HepG2 (cell line): ENCODE measurements around the gene ZFP36. TPM values are rescaled to one million over a fixed set of nuclear protein-coding genes. Genes with fewer than 3 reads are reported as not detected.

Experiments
- FLYWCH1 ChIP-seq: sonication (generic); formaldehyde crosslinking; IDR thresholded peaks from 2 replicates; pipeline ENCODE4 v1.8.1; 2023; ENCODE audit warnings: mild to moderate bottlenecking, missing genetic modification reagents
- HIVEP1 ChIP-seq: sonication (generic); formaldehyde crosslinking; IDR thresholded peaks from 2 replicates; pipeline ENCODE4 v1.4.0; 2020; ENCODE audit warnings: mild to moderate bottlenecking, missing genetic modification reagents
- HNRNPK ChIP-seq: fragments of 200-400 bp; formaldehyde crosslinking; IDR thresholded peaks from 2 replicates; pipeline ENCODE4 v1.6.1; 2018; ENCODE audit warnings: low read length, low read depth, moderate library complexity, mild to moderate bottlenecking; ENCODE audit not compliant: poor library complexity, severe bottlenecking
- KLF12 ChIP-seq: sonication (generic); formaldehyde crosslinking; IDR thresholded peaks from 2 replicates; pipeline ENCODE4 v1.4.0; 2020; ENCODE audit warnings: missing genetic modification reagents, borderline replicate concordance
- MED1 ChIP-seq: sonication (generic); formaldehyde crosslinking; IDR thresholded peaks from 2 replicates; pipeline ENCODE4 v1.4.0; 2020; ENCODE audit warnings: missing genetic modification reagents
- REPIN1 ChIP-seq: sonication (generic); formaldehyde crosslinking; IDR thresholded peaks from 2 replicates; pipeline ENCODE4 v1.8.0; 2022; ENCODE audit warnings: missing genetic modification reagents, low read depth, mild to moderate bottlenecking, borderline replicate concordance
- SOX6 ChIP-seq, 2 experiments: fragments of 450-650 bp in 1 of 2; sonication (generic) in 1 of 2; formaldehyde crosslinking in 1 of 2; IDR thresholded peaks; 2 replicates each; pipeline versions ENCODE4 v1.4.0 to v1.6.1; 2017 to 2020; ENCODE audit warnings: antibody characterized with exemption in 1 of 2, mild to moderate bottlenecking in 1 of 2, missing genetic modification reagents in 1 of 2
- ZNF510 ChIP-seq: sonication (generic); formaldehyde crosslinking; IDR thresholded peaks from 2 replicates; pipeline ENCODE4 v1.4.0; 2020; ENCODE audit warnings: low read depth, mild to moderate bottlenecking, missing genetic modification reagents
- ZNF766 ChIP-seq: sonication (generic); formaldehyde crosslinking; IDR thresholded peaks from 2 replicates; pipeline ENCODE4 v1.5.0; 2020; ENCODE audit warnings: missing genetic modification reagents, borderline replicate concordance
- ZSCAN25 ChIP-seq: sonication (generic); formaldehyde crosslinking; IDR thresholded peaks from 2 replicates; pipeline ENCODE4 v1.8.0; 2022; ENCODE audit warnings: mild to moderate bottlenecking, missing genetic modification reagents
- polyA plus RNA-seq, 8 experiments: library from polyadenylated mRNA; depleted of rRNA in 3 of 8; stranded (reverse) in 7 of 8; unstranded in 1 of 8; fragments of >200 nt; fragmentation: Illumina TruSeq in 4 of 8; extraction: Trizol in 4 of 8; gene quantifications; 2 replicates each; pipeline versions ENCODE4 v1.2.1 to v1.2.3, GENCODE V29; 2011 to 2016; ENCODE audit warnings: low read depth in 4 of 8, missing spikeins in 1 of 8, mixed read lengths in 1 of 8; ENCODE audit not compliant: insufficient read depth in 1 of 8
- total RNA-seq, 5 experiments: library from RNA; depleted of rRNA; stranded (reverse); fragments of >200 nt; fragmentation: Illumina TruSeq; extraction: Trizol; gene quantifications; 2 replicates each; pipeline ENCODE4 v1.2.3, GENCODE V29; 2016; ENCODE audit warnings: low read depth in 1 of 5
- TF ChIP-seq, protein P1 (sequence below): sonication (generic); formaldehyde crosslinking; IDR thresholded peaks from 2 replicates; pipeline ENCODE4 v1.8.1; 2023; ENCODE audit warnings: mild to moderate bottlenecking, missing genetic modification reagents
- TF ChIP-seq, protein P2 (sequence below): sonication (generic); formaldehyde crosslinking; IDR thresholded peaks from 2 replicates; pipeline ENCODE4 v1.4.0; 2020; ENCODE audit warnings: missing genetic modification reagents
- TF ChIP-seq, protein P3 (sequence below): sonication (generic); formaldehyde crosslinking; IDR thresholded peaks from 2 replicates; pipeline ENCODE4 v1.8.0; 2022; ENCODE audit warnings: mild to moderate bottlenecking, missing genetic modification reagents; ENCODE audit not compliant: insufficient replicate concordance
- TF ChIP-seq, protein P4 (sequence below): sonication (generic); formaldehyde crosslinking; IDR thresholded peaks from 2 replicates; pipeline ENCODE4 v1.4.0; 2020; ENCODE audit warnings: mild to moderate bottlenecking, missing genetic modification reagents
- TF ChIP-seq, protein P5 (sequence below): sonication (generic); formaldehyde crosslinking; IDR thresholded peaks from 2 replicates; pipeline ENCODE4 v1.5.0; 2020; ENCODE audit warnings: missing genetic modification reagents

The ZFP36 gene
- total and polyA plus RNA-seq, 2 of the 13 experiments (the other 11 are each of a cell fraction or from before 2014, with no cell fraction given) = 1.4 to 1.7 TPM

DNA sequence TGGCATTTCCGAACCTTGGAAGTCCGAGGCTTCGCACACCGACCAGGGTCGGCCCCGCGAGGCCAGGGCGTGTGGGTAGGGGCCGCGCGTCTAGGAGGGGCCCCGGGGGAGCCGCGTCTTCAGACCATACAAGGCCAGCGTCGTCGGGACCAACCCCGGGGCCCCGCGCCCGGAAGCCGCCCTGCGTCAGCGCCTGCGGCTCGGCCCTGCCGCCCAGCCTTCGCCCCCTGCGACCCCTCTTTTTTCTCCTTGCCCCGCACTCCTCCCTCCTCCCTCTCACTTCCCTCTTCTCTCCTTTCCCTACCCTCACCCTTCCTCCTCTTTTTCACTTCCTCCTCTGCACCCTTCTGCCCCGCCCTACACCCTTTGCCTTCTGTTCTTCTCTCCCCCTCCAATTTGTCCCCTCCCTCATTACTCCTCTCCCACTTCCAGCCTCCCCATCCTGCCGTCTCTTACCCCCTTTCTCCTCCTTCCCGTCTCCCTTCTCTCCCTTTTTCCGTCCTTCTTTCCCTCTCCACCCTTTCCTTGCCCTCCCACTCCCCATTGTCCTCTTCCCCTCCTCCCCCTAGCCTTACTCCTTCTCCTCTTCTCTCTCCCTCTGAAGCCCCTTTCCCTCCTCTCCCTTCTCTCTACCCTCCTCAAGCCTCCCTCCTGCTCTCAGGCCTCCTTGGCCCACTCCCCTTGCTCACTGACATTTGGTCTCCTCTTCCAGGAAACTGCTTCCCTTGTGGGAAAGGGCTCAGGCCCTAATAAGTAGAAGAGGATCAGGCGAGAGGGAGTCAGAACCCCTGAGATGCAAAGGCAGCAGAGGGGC, 3.6 kb downstream of the ZFP36 start (continued):
- TF ChIP-seq, protein P1, sequence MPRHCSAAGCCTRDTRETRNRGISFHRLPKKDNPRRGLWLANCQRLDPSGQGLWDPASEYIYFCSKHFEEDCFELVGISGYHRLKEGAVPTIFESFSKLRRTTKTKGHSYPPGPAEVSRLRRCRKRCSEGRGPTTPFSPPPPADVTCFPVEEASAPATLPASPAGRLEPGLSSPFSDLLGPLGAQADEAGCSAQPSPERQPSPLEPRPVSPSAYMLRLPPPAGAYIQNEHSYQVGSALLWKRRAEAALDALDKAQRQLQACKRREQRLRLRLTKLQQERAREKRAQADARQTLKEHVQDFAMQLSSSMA (CRISPR knock-in tag) = no peak
- TF ChIP-seq KLF12 (no peak), FLYWCH1 (CRISPR knock-in tag) (no peak), ZNF766 (CRISPR knock-in tag) (no peak), ZSCAN25 (no peak; the same call in 1 of the 2 replicates), MED1 (CRISPR knock-in tag) (no peak), SOX6 (IDR thresholded peaks at IDR 0.05) (no peak), SOX6 (CRISPR knock-in tag; IDR thresholded peaks at IDR 0.05) (no peak), HNRNPK (peak; percentile 98), HIVEP1 (CRISPR knock-in tag) (no peak), REPIN1 (CRISPR knock-in tag) (no peak), ZNF510 (CRISPR knock-in tag) (0 out of 2 replicates have a peak, but pooled peaks have one; percentile 33)
- TF ChIP-seq, protein P2, sequence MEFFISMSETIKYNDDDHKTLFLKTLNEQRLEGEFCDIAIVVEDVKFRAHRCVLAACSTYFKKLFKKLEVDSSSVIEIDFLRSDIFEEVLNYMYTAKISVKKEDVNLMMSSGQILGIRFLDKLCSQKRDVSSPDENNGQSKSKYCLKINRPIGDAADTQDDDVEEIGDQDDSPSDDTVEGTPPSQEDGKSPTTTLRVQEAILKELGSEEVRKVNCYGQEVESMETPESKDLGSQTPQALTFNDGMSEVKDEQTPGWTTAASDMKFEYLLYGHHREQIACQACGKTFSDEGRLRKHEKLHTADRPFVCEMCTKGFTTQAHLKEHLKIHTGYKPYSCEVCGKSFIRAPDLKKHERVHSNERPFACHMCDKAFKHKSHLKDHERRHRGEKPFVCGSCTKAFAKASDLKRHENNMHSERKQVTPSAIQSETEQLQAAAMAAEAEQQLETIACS = no peak; the same call in 1 of the 2 replicates
- TF ChIP-seq, protein P3, sequence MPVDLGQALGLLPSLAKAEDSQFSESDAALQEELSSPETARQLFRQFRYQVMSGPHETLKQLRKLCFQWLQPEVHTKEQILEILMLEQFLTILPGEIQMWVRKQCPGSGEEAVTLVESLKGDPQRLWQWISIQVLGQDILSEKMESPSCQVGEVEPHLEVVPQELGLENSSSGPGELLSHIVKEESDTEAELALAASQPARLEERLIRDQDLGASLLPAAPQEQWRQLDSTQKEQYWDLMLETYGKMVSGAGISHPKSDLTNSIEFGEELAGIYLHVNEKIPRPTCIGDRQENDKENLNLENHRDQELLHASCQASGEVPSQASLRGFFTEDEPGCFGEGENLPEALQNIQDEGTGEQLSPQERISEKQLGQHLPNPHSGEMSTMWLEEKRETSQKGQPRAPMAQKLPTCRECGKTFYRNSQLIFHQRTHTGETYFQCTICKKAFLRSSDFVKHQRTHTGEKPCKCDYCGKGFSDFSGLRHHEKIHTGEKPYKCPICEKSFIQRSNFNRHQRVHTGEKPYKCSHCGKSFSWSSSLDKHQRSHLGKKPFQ (CRISPR knock-in tag) = no peak
- TF ChIP-seq, protein P4, sequence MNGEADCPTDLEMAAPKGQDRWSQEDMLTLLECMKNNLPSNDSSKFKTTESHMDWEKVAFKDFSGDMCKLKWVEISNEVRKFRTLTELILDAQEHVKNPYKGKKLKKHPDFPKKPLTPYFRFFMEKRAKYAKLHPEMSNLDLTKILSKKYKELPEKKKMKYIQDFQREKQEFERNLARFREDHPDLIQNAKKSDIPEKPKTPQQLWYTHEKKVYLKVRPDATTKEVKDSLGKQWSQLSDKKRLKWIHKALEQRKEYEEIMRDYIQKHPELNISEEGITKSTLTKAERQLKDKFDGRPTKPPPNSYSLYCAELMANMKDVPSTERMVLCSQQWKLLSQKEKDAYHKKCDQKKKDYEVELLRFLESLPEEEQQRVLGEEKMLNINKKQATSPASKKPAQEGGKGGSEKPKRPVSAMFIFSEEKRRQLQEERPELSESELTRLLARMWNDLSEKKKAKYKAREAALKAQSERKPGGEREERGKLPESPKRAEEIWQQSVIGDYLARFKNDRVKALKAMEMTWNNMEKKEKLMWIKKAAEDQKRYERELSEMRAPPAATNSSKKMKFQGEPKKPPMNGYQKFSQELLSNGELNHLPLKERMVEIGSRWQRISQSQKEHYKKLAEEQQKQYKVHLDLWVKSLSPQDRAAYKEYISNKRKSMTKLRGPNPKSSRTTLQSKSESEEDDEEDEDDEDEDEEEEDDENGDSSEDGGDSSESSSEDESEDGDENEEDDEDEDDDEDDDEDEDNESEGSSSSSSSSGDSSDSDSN = peak; percentile 68; the same call in 1 of the 2 replicates
- TF ChIP-seq, protein P5, sequence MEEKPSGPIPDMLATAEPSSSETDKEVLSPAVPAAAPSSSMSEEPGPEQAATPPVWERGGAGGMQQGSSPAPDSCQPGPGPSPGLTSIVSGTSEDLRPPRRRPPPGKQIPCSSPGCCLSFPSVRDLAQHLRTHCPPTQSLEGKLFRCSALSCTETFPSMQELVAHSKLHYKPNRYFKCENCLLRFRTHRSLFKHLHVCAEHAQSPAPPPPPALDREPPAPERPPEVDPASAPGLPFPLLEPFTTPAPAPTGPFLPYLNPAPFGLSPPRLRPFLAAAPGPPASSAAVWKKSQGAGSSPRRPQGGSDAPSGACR (CRISPR knock-in tag) = no peak
